ENCODE measurements around the gene NCF2.
"Not testable (repeated sequence)": the region's sequence is repeated elsewhere in the genome, so short reads cannot be mapped to it uniquely, and the experiment has no call there.

NCF2 gene, protein sequence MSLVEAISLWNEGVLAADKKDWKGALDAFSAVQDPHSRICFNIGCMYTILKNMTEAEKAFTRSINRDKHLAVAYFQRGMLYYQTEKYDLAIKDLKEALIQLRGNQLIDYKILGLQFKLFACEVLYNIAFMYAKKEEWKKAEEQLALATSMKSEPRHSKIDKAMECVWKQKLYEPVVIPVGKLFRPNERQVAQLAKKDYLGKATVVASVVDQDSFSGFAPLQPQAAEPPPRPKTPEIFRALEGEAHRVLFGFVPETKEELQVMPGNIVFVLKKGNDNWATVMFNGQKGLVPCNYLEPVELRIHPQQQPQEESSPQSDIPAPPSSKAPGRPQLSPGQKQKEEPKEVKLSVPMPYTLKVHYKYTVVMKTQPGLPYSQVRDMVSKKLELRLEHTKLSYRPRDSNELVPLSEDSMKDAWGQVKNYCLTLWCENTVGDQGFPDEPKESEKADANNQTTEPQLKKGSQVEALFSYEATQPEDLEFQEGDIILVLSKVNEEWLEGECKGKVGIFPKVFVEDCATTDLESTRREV

GRCh38 chr1:183590244-183591191, at the start of gene NCF2:
TSS of gene NCF2 (minus strand) at chr1:183590459. CDS start at chr1:183590329, 130 bp downstream.
- peak in 6 of 56 donors; percentile 14 to 49 (median 32) for DNase-seq

GRCh38 chr1:183638649-183639387, 48.6 kb upstream of the NCF2 start:
- no peak for DNase-seq

- DNase-seq = no peak
Observed at GRCh38 chr1:183636783-183637182, 46.5 kb upstream of the NCF2 start.

DNA sequence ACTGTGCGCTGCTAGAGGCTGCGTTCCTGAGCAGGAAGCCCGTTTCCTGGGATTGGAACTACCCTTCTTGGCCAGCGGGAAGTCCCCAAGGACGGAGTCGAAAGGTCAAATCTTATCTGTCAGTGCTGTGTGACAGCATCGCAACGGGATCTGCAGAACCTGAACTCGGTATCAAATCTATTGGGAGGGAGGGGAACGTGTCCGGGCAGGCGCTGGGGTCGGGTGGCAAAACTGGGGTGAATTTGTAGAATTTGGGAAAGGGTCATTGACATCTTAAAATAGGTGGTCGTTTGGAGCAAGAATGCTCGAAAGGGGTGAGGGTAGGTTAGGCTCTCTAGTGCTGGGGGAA, 46.0 kb upstream of the NCF2 start:
- DNase-seq = no peak

DNA sequence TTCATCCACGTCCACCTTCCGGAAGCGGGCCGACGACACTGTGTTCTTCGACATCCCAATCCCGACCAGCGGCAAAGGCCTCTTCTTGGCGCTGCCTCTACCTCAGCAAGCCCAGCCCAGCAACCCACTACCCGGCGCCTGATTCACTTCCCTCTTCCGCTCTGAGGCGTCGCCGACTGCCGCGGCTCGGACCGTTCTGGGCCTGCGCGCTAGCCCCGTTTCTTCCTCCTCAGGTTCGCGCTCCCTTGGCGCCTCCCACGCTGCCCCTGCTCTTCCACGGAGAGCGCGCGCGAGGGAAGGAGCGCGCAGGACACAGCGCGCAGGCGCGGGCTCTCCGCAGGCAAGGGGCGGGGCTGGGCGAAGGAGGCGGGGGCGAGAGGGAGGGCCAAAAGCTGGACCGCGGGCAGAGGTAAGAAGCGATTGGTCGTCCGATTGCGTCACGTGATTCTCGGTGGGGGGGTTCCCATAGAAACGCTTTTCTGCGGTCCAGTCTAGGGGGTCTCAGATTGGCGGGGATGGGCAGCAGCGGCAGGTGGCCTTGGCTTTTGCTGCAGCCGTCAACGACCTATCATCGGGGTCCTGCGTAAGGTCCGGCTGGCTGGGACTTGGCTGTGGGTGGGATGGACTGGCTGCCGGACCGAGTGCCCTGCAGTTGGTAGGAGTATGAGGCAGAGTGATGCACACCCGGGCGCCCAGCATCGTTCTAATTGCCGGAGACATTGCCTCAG, 45.5 kb upstream of the NCF2 start, which contains the start of gene ARPC5:
ARPC5 (minus strand) TSS at position 178 of the 728 bp plus-strand sequence; CDS start at position 54, 124 bp downstream.
- DNase-seq = peak; percentile 85 to 99 (median 96)

- peak in 8 of 56 donors; percentile 36 to 62 (median 50) for DNase-seq
Observed at GRCh38 chr1:183635099-183635605, 44.9 kb upstream of the NCF2 start.

GRCh38 chr1:183634429-183635065, 44.3 kb upstream of the NCF2 start:
- DNase-seq = no peak

GRCh38 chr1:183633676-183634343, 43.6 kb upstream of the NCF2 start:
- peak in 3 of 56 donors; percentile 5 to 47 (median 16) for DNase-seq

DNA sequence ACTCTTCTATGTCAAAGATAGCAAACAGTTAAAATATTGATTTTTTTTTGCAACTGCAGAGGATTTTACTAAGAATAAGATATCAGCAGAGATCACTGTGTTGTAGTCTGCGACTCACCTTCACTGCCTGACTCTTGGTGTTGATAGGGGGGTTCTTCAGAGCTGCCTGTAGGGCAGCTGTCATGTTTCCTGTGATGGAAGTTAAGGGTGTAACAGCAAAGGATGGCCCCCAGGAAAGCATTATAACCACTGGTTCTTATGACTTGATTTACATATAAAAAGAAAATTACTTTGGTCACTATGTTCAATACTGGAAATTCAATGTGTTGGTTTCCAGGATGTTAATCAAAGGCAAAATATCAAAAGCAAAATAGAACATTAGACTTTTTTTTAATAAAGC, 42.7 kb upstream of the NCF2 start:
- DNase-seq = no peak

DNA sequence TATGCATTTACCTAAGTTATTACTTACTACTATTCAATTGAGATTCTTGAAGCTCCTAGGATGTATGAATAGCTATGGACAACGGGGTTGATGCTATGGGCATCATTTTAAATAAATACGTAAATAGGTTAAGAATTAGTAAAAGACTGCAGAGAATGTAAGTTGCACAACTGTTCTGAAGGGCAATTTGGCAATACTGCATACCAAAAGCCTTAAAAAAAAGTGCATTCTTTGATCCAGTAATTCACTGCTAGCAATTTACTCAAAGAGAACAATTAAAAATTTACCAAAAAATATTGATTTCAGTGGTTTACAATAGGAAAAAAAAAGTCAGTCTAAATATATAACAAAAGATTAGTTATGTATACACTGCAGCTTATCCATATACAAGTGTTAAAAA, 41.9 kb upstream of the NCF2 start:
- no peak for DNase-seq

GRCh38 chr1:183630748-183631147, 40.5 kb upstream of the NCF2 start:
- peak in 6 of 56 donors; percentile 7 to 37 (median 16) for DNase-seq

DNA sequence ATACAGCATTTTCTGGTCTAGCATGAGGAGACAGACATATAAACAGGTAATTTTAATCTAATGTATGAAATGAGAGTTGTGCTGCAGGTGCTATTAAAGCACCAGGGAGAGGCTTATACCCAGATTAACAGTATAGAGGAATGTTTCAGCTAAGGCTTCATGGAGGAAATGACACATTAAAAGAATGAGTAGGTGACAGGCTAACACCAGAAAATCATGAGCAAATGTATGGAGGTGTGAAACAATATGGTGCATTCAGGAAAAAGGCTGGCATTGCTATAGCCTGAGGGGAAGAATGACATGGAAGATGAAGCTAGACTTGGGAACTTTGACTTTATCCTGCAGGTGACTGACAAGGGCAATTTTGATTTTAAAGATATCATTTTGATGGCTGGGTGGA, 38.3 kb upstream of the NCF2 start:
- no peak for DNase-seq

GRCh38 chr1:183626236-183626635, 36.0 kb upstream of the NCF2 start:
- DNase-seq = not testable (repeated sequence)

DNA sequence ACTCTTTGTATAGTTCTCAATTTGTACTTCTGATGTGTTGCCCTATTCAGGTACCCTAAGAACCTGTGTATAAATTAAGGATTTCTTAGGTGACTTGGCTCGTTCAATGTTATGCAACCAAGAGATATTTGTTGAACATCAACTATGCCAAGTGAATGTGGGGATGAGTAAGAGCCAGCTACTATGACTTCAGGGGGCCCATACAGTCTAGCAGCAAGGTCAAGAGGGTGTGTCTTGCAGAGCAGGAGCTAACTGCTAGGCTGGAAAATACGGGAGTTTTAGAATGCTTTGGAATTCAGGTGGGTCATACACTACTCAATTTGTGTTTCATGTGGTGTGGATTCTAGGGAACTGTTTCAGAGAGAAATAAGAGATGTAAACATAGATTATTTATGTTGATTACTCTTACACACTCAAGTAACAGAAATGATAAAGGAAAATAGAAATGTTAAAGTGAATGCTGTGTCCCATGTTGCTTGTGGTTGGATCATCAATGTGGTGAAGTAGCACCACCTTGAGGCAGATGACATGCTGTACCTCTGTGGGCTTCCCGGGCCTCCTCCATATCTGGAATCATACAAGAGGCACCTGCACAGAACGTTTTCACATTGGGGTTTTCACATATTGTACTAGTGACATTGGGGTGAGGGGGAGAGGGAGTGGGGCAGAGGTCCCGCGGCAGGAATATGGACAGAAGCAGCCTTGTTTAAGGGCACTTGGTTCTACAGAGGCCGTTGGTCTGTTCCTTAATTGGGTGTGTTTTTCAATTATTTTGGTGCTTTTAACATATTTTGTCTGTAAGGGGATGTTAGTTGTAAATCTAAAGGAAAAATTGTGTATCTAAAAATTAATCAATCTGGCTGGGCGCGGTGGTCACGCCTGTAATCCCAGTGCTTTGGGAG, 32.9 kb upstream of the NCF2 start:
- peak in 31 of 56 donors; percentile 7 to 76 (median 30) for DNase-seq

DNA sequence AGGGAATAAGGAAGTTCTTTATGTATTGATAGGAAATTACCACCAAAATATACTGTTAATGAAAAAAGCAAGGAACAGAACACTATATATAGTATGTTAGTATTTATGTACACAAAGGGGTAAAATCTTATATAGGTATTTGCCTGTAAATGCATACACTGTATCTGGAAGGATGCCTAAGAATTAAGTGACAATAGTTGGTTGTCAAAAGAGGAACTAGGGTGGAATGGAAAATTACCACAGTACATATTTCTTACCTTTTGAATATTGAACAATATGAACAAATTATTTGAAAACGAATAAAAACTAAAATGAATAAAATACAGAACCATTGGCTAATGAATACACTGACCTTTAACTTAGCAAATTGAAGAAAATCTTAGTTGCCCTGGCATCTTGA, 31.8 kb upstream of the NCF2 start:
- no peak for DNase-seq

GRCh38 chr1:183620311-183620710, 30.1 kb upstream of the NCF2 start:
- DNase-seq = no peak

GRCh38 chr1:183619781-183620180, 29.5 kb upstream of the NCF2 start:
- DNase-seq = no peak

DNA sequence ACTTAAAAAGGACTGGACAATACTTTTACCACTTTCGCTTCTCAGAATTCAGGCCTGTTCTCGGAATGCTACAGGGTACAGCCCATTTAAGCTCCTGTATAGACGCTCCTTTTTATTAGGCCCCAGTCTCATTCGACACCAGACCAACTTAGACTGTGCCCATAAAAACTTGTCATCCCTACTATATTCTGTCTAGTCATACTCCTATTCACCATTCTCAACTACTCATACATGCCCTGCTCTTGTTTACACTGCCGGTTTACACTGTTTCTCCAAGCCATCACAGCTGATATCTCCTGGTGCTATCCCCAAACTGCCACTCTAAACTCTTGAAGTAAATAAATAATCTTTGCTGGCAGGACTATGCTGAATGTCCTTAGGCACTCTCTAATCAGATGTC, 27.9 kb upstream of the NCF2 start:
- not testable (repeated sequence) for DNase-seq
